ENCODE results near the gene GPR158.
A peak's percentile ranks its signal among the peaks of the same experiment; 100 is the strongest.

The GPR158 gene

GRCh38 chr10:25455980-25456567 lies 281.3 kb downstream of the GPR158 start:
- H3K9ac ChIP-seq (ENCODE audit: low read depth, low read length) = no peak overlapping the region
- H3K36me3 ChIP-seq (ENCODE audit: insufficient read depth, low read length) = no peaks in the 10 kb centered on the region
- H4K20me1 ChIP-seq (ENCODE audit: insufficient read depth, low read length) = no peaks in the 10 kb centered on the region
- ATAC-seq (ENCODE audit: insufficient read depth, low read depth) = no peak
- no peak overlapping the region for H2AFZ ChIP-seq (ENCODE audit: low read depth, low read length)
- no peaks in the 10 kb centered on the region for H3K79me2 ChIP-seq (ENCODE audit: insufficient read depth, low read length)
- H3K9me3 ChIP-seq (ENCODE audit: insufficient read depth, low read length, severe bottlenecking) = no peaks in the 10 kb centered on the region
- no peak overlapping the region for H3K4me3 ChIP-seq (ENCODE audit: low read depth in 1 of 2, low read length in 2 of 2)
- H3K27ac ChIP-seq (ENCODE audit: low read length) = no peak overlapping the region
- no peak for DNase-seq
- H3K4me2 ChIP-seq (ENCODE audit: insufficient read depth, low read length) = no peak overlapping the region
- TF ChIP-seq, protein P1, sequence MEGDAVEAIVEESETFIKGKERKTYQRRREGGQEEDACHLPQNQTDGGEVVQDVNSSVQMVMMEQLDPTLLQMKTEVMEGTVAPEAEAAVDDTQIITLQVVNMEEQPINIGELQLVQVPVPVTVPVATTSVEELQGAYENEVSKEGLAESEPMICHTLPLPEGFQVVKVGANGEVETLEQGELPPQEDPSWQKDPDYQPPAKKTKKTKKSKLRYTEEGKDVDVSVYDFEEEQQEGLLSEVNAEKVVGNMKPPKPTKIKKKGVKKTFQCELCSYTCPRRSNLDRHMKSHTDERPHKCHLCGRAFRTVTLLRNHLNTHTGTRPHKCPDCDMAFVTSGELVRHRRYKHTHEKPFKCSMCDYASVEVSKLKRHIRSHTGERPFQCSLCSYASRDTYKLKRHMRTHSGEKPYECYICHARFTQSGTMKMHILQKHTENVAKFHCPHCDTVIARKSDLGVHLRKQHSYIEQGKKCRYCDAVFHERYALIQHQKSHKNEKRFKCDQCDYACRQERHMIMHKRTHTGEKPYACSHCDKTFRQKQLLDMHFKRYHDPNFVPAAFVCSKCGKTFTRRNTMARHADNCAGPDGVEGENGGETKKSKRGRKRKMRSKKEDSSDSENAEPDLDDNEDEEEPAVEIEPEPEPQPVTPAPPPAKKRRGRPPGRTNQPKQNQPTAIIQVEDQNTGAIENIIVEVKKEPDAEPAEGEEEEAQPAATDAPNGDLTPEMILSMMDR (IDR thresholded peaks at IDR 0.05; ENCODE audit: borderline replicate concordance, extremely low read depth, low read length, poor library complexity, severe bottlenecking) = no peak
- TF ChIP-seq EZH2 (IDR thresholded peaks at IDR 0.05; ENCODE audit: borderline replicate concordance, low read depth, low read length, severe bottlenecking) = no peak
- no peaks in the 10 kb centered on the region for H3K4me1 ChIP-seq (ENCODE audit: insufficient read depth, low read length)
- peaks cover 8% of the 10 kb centered on the region for H3K27me3 ChIP-seq (ENCODE audit: insufficient read depth, low read length, poor library complexity)

GRCh38 chr10:25457552-25457951 lies 282.8 kb downstream of the GPR158 start:
- Histone ChIP-seq H3K9me3 (ENCODE audit: insufficient read depth, low read length, severe bottlenecking) (no peaks in the 10 kb centered on the region), H3K27me3 (ENCODE audit: insufficient read depth, low read length, poor library complexity) (peaks cover 8% of the 10 kb centered on the region), H3K79me2 (ENCODE audit: insufficient read depth, low read length) (no peaks in the 10 kb centered on the region), H3K4me3 (ENCODE audit: low read depth in 1 of 2, low read length in 2 of 2) (no peak overlapping the region), H2AFZ (ENCODE audit: low read depth, low read length) (no peak overlapping the region), H3K9ac (ENCODE audit: low read depth, low read length) (no peak overlapping the region), H3K36me3 (ENCODE audit: insufficient read depth, low read length) (no peaks in the 10 kb centered on the region), H3K4me1 (ENCODE audit: insufficient read depth, low read length) (no peaks in the 10 kb centered on the region), H3K4me2 (ENCODE audit: insufficient read depth, low read length) (no peak overlapping the region), H4K20me1 (ENCODE audit: insufficient read depth, low read length) (no peaks in the 10 kb centered on the region), H3K27ac (ENCODE audit: low read length) (no peak overlapping the region)
- no peak for ATAC-seq (ENCODE audit: insufficient read depth, low read depth)
- no peak for TF ChIP-seq EZH2 (IDR thresholded peaks at IDR 0.05; ENCODE audit: borderline replicate concordance, low read depth, low read length, severe bottlenecking)
- TF ChIP-seq, protein P1 (IDR thresholded peaks at IDR 0.05; ENCODE audit: borderline replicate concordance, extremely low read depth, low read length, poor library complexity, severe bottlenecking) = no peak
- DNase-seq = no peak

DNA sequence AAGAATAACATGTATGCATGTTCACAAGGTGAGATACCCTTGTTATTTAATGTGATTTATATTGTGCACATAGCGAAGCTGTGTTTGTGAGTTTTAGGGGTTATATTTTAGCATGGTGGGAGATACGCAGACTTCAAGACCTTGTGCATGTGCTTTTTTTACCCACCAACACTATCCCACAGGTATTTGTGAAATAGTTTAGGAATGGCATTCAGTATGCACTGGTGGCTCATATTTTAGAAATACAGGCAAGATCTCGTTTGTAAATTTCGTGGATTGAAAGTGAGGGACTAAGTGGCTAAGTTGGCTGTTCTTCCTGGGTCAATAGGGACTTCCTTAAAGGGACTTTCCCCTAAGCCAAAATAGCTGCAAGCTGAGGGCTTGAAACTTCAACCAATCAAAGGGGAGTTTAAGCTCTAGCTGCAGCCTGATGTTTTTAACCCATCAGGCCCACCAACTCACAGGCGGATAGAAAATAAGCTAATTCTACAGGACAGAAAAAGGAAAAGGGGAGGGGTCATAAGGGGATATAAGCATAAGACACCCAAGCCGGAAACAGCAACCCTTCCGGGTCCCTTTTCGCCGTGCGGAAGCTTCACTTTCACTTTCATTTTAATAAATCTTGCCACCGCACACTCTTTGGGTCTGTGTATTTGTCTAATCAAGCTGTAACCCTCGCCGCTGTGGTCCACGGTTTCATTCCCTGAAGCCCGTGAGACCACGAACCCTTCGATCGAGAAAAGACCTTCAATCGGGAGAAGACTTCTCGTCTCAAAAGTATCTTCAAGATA lies 291.0 kb downstream of the GPR158 start:
- no peak for TF ChIP-seq EZH2 (IDR thresholded peaks at IDR 0.05; ENCODE audit: borderline replicate concordance, low read depth, low read length, severe bottlenecking)
- TF ChIP-seq, protein P1 (IDR thresholded peaks at IDR 0.05; ENCODE audit: borderline replicate concordance, extremely low read depth, low read length, poor library complexity, severe bottlenecking) = no peak
- peak overlapping the region; percentile 40 for H2AFZ ChIP-seq (ENCODE audit: low read depth, low read length)
- peak overlapping the region in 1 of 2 experiments; percentile 31; a peak in 2 of 4 replicates for H3K4me3 ChIP-seq (ENCODE audit: low read depth in 1 of 2, low read length in 2 of 2)
- no peaks in the 10 kb centered on the region for H4K20me1 ChIP-seq (ENCODE audit: insufficient read depth, low read length)
- no peaks in the 10 kb centered on the region for H3K36me3 ChIP-seq (ENCODE audit: insufficient read depth, low read length)
- DNase-seq = peak; percentile 77
- H3K27me3 ChIP-seq (ENCODE audit: insufficient read depth, low read length, poor library complexity) = no peaks in the 10 kb centered on the region
- peak; percentile 93 for ATAC-seq (ENCODE audit: insufficient read depth, low read depth)
- no peaks in the 10 kb centered on the region for H3K79me2 ChIP-seq (ENCODE audit: insufficient read depth, low read length)
- peaks cover 7% of the 10 kb centered on the region; the same call in 1 of the 2 replicates for H3K4me1 ChIP-seq (ENCODE audit: insufficient read depth, low read length)
- peak overlapping the region; percentile 49 for H3K4me2 ChIP-seq (ENCODE audit: insufficient read depth, low read length)
- peak overlapping the region; percentile 17; the same call in 1 of the 2 replicates for H3K9ac ChIP-seq (ENCODE audit: low read depth, low read length)
- H3K9me3 ChIP-seq (ENCODE audit: insufficient read depth, low read length, severe bottlenecking) = no peaks in the 10 kb centered on the region
- no peak overlapping the region for H3K27ac ChIP-seq (ENCODE audit: low read length)
